ENCODE data around the gene POLN. TPM values are rescaled to one million over a fixed set of nuclear protein-coding genes. Genes with fewer than 3 reads are reported as not detected.
"Not testable (repeated sequence)": the region's sequence is repeated elsewhere in the genome, so short reads cannot be mapped to it uniquely, and the experiment has no call there.

POLN gene
- total RNA-seq, 1 donor from 2014 or later: 2.2 TPM

DNA sequence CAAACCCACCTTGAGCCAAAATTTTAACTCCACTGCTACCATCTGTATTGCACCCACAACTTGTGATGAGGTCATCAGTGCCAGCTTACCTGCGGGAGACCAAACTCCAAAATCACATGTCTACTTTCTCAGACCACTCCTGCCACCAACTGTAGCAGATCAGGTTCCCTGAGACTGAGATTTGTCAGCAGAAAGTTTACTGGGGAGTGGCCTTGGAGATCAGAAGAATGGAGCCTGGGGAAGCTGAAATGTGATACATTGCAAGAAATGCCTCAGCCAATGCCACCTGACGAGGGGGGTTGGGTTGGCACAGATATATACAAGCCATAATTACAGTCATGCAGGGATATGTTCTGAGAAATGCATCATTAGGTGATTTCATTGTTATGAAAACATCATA lies 19.1 kb downstream of the POLN start:
- ATAC-seq (no peak), DNase-seq (ENCODE audit: low spot score) (no peak)

DNA sequence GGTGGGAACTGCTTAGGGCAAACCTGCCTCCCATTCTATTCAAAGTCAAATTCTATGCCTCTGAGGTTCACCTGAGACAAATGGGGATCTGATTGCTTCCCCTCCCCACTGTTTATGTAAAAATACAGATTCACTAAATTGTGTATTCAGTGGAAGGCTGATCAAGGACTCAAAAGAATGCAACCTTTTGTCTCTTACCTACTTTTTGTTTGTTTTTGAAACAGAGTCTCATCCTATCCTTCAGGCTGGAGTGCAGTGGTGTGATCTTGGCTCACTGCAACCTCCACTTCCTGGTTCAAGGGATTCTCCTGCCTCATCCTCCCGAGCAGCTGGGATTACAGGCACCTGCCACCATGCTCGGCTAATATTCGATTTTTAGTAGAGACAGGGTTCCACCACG lies 20.5 kb downstream of the POLN start:
- not testable (repeated sequence) for ATAC-seq; DNase-seq (ENCODE audit: low spot score)

DNA sequence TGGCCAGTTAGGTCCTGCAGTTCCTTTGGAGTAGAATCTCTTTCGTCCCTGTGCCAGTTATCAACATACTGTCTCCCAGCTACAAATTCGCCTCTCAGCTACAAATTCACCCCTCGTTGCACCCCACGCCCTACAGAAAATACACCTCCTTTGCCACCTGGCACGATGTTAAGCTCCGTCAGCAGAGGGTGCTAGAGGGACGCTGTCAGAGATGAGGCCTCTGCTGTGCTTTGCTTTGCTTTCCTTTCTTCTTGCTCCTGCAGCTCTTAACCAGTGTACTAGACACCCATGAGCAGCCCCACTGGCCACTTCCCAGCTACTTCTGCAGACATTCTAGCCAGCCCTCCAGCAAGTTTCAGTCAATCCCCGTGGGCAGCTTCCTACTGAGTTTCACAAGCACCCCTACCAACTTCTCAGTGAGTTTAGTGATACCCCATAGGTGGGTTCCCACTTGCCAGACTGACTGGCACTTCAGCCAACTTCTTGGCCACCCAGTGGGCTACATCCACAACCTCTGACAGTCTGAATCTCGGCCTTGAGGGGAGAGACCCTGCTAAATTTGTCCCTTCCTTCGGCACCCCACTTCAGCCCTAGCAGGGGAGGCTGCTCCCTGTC lies 21.8 kb downstream of the POLN start:
- ATAC-seq (peak; percentile 98), DNase-seq (ENCODE audit: low spot score) (peak; percentile 62)

DNA sequence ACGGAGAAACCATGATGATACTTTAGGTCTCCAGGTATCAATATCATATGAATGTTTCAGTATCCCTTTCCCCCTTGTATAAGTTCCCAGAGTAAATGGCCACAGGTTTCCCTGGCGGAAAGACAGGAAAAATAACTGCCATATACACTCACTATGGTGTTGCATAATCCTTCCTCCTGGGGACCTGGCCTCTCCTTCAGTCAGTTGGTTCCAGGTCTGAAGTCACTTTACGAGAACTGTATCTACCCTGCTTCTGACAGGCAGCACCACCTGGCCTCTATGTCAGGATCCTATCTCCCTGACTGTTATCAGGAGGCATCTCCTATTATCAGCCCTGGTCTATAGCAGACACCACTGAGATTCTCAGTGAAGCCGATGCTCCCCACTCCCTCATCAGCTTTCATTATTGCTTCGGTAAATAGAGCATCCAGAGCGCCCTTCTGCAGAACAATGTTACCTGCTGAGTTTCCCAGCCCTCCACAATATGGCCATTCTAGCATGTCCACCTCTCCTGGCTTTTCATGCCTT lies 22.6 kb downstream of the POLN start:
- ATAC-seq: no peak

DNA sequence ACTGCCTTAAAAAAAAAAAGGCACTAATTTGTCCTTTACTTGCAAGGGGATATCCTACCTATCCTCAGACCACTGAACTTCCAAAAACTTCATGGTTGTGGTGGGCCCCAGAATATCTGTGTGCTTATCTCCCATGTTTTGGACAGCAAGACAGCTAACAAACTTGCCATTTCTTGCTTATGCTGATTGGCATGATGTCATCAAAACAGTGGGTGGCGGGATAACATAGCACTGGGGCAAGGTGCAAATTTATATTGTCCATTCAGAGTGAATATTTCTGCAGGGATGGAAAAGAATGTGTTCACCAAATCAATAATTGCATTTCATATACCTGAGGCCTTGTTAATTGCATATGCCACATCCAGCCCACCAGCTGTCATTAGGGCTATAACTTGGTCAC lies 23.5 kb downstream of the POLN start:
- no peak for DNase-seq (ENCODE audit: low spot score)
- ATAC-seq: no peak

More for the DNA sequence above, 22.6 kb downstream of the POLN start:
- no peak for DNase-seq (ENCODE audit: low spot score)

DNA sequence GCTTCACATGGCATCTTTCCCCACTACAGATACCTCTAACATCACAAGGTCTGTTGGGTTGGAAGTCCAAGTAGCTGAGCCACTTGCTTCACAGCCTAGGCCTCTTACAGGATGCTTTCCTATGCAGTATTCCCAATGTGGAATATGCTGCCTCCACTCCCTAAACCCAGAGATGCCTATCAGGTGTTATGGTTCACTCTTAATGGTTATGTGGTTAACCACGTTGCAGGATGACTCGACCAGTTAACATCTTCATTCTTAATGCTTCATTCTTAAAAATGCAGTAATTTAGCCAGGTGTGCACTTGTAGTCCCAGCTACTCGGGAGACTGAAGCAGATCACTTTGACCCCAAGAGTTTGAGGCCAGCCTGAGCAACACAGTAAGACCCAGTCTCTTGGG lies 24.2 kb downstream of the POLN start:
- ATAC-seq (no peak), DNase-seq (ENCODE audit: low spot score) (no peak)

DNA sequence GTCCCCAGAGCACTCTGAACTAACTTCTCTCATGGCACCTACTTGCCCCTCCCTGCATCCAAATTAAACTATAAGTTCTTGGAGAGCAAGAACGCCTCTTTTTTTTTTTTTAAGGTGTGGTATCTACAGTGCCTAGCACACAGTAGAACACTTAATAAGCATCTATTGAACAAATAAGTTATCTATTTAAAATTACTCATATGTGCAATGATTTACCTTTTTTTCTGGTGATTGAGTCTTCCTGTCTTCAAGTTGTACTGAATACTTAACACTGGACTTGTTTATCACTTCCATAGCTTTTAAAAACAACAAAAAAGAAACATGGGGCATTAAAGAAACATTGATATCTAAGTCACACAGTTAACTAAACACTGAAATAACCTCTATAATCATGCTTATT lies 29.1 kb downstream of the POLN start:
- ATAC-seq (no peak), DNase-seq (ENCODE audit: low spot score) (no peak)

DNA sequence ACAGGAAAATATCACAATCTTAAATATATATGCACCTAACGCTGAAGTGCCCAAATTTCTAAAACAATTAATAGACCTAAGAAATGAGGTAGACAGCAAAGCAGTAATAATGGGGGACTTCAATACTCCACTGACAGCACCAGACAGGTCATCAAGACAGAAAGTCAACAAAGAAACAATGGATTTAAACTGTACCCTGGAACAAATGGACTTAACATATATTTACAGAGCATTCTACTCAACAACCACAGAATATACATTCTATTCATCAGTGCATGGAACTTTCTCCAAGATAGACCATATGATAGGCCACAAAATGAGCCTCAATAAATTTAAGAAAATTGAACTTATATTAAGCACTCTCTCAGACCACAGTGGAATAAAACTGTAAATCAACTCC lies 39.1 kb downstream of the POLN start:
- not testable (repeated sequence) for ATAC-seq; DNase-seq (ENCODE audit: low spot score)

DNA sequence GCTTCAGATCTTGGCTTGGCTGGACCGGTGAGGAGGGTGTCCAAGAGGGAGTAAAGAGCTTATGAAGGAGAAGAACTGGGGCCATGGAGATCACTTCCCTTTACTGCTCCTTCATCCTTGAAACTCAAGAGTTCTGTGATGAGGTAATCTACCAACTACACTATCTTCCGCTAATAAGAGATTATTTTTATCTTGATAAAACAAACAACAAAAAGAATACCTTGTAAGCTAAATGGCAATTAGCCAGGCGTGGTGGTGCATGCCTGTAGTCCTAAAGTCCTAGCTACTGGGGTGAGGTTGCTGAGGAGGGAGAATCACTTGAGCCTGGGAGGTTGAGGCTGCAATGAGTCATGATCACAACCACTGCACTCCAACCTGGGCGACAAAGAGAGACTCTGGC lies 47.4 kb downstream of the POLN start:
- ATAC-seq (no peak), DNase-seq (ENCODE audit: low spot score) (no peak)

DNA sequence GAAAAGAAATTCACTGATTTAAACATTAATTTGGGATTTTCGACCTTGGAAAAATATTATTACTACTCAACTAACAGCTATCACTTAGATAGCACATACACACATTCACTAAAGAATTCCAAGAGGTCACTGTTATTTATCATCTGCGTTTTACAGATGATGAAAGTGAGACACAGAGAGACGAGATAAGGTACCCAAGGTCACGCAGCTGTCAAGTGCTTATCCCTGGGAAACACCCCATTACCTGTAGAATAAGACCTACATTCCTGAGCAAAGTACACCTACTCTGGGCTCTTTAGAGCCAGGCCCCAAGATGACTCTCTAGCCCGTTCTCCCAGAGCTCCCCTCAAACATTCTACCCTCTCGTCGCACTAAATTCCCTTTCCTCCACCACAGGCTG lies 48.6 kb downstream of the POLN start:
- DNase-seq (ENCODE audit: low spot score) (no peak), ATAC-seq (no peak)

DNA sequence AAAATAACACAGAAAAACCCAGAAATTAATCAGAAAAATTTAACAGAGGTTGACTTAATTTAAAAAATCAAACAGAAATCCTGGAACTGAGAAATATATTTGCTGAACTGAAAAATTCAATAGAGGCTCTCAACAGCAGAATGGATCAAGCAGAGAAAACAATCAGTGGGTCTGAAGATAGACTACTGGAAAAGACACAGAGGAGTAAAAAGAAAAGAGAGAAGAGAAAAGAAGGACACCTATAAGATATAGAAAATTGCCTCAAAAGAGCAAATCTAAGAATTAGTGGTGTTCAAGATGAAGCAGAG lies 55.1 kb downstream of the POLN start:
- ATAC-seq (no peak), DNase-seq (ENCODE audit: low spot score) (no peak)

DNA sequence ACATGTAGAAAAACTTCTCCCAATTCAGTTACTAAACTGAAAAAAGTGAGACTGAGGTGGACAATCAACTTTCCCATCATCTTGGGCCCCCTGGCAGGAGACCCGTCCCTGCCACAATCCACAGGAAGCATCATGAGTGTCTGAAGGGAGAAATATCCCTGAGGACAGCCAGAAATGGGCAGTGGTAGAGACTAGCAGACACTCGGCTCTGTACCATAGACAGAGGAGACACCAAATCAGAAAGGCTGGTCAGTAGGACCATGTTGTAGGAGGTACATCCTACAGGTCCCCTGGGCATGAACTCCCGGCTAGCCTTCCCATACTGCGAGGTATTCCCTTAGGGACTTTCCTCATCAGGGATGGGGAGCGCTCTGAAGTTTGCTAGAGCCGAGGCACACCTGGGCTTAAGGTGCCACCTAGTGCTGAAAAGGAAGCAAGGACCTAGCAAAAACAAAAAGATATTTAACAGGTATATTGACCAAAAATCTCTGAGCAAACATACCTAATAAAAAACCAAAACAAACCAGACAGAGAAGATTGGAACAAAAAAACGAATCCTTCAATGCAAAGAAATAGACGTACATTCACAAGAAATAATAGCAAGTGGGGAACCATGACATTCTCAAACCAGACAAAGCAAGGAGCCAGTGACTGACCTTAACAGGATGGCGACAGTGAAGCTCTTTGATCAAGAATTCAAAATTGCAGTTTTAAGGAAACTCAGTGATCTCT lies 55.6 kb downstream of the POLN start:
- ATAC-seq: peak; percentile 97
- DNase-seq (ENCODE audit: low spot score): no peak

DNA sequence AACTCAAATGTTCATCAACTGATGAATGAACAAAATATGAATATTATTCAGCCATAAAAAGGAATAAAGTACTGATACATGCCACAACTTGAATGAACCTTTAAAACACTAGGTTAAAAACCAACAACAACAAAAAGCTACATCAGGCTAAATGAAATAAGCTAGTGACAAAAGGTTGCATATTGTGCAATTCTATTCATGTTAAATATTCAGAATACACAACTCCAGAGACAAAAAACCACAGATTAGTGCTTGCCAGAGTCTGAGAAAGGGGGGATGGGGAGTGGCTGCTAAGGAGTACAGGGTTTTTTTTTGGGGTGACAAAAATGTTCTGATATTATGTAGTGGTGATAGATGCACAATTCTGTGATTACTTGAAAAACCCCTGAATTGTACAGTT lies 58.5 kb downstream of the POLN start:
- DNase-seq (ENCODE audit: low spot score) (no peak), ATAC-seq (no peak)

DNA sequence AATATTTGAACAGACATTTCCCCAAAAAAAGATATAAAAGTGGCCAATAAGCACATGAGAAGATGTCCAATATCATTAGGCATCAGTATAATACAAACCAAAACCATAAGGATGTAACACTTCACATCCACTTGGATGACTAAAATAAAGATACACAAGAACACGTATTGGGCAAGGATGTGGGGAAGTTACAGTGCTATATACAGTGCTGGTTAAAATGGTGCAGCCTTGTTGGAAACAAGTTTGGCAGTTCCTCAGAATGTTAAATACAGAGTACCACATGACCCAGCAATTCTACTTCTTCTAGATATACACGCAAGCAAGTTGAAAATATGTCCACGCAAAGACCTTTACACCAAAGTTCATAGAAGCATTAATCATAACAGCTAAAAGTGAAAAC lies 58.9 kb downstream of the POLN start:
- DNase-seq (ENCODE audit: low spot score): no peak
- ATAC-seq: no peak

DNA sequence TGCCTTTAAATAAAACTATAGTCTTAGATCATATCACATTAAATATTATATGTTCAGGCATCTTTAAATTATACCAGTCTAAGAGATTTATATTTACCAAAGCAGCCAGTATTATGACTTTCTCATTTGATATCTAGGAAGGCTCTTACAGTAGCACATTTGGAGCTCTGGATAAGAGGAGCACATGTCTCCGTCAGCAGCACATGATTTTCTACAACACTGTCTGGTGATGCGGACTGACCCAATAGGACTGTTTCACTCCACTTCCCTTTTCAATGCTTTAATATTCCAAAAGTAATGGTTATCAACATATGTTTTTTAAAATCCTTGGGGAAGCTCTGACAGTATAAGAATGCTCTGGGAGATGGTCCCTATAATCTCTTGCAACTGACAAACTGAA lies 61.5 kb downstream of the POLN start:
- DNase-seq (ENCODE audit: low spot score) (no peak), ATAC-seq (no peak)

DNA sequence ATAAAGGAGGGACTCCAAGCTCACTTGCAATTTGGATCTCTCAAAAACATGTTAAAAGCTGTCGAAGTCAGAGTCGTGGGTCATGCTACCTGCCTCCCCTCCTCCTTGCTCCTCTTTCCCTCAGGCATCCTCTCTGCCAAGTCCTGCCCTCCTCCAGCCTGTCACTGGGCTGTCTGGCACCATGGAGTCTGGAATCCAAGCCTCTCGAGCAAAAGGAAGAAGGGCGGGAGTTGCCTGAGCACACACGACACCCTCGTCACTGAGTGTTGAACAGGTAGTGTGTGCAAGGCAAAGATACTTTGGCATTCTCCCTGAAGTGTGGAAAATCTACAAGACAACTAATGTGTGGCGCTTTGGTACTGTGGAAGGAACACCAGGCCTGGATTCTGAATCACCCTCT lies 62.2 kb downstream of the POLN start:
- ATAC-seq: no peak
- DNase-seq (ENCODE audit: low spot score): no peak

DNA sequence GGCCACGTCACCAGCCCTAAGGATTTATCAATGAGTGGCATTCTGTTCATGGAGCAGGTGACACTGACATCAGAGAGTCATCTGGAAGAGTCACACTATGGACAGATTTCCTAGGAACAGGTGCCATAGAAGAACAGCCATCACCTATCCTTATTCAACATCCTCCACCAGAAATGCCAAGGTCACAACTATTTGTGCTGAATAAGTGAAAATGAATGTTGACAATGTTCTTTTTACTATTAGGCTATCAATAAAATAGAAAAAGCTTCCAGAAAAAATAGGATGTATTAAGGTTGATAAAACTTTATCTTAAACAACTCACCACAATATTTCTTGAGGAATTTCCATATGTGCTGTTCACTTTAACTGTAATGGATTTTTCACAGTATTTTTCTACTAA lies 62.9 kb downstream of the POLN start:
- no peak for DNase-seq (ENCODE audit: low spot score)
- no peak for ATAC-seq

DNA sequence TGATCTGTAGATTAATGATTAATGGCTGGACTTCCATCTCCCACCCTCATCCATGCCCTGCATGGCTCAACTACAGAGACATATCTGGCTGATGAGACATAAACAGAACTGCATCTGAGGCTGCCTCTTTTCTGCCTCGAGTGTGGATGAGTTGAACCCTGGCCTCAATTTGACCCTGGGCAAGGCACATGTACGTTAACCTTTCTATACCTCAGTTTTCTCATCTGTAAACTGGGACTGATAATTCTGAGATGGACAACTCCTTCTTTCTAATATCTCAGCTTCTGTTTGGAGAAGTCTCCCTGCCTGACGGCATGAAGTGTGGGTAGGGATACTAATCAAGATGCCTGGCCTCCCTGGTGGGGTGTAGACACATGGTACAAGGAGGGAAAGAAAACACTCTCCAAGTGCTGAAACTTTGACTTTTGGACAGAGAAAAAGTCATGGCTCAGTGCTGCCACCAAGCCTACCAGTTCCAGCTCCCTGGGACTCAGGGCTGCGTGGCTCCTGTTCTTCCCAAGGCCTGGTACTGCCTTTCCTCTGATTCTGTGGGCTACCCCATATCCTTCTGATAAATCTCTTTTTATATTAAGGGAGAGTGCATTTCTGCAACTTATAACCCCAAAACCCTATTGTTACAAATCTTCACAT lies 64.4 kb downstream of the POLN start:
- ATAC-seq (peak; percentile 44), DNase-seq (ENCODE audit: low spot score) (no peak)

DNA sequence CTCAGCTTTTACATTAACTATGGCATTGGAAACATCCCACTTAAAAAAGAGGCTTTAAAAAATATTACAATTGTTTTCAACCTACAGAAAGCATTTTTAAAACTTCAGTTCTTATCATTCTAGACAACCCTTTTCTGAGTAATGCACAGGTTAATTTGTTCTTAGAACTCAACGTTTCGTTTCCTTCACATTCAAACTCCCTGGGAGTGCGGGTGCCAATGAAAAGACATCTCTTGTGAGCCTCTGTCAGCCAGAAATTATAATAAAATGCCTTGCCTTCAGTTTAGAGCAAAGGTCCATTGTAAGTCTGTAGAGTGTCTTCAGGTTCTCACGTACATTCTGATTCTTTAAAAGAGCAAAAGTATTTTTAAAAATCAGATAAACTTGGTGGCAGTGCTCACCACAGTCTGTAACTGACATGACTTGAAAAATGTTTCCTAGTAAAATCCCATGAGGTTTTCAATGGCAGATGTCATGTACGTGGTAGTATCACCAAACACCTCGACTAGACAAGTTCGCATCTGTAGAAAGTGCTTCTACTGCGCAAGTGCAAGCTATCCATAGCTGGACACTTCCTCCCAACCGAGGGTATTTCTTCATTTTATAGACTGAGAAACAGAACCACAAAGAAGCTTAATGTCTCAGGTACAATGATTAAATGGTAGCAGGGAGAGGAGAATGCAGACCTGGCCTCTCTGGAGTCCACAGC lies 65.8 kb downstream of the POLN start:
- no peak for DNase-seq (ENCODE audit: low spot score)
- no peak for ATAC-seq

DNA sequence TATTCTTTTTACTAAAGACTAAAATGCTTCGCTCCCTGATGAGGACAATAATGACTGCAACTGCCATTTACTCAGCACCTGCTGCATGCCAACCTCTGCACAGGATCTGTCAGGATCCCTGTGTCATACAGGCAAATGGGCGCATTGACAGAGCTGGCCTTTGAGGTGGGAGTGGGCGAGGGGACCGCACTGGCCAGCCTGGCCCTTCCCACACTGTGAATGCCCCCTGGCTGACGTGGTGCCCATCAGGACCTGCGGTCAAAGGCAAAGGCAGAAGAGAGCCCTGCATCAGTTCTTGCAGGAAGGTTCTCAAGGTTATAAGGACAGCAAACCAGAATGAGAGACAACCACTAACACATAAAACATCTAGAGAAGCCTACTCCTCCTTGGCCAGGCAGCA lies 67.9 kb downstream of the POLN start:
- DNase-seq (ENCODE audit: low spot score): no peak
- ATAC-seq: no peak

DNA sequence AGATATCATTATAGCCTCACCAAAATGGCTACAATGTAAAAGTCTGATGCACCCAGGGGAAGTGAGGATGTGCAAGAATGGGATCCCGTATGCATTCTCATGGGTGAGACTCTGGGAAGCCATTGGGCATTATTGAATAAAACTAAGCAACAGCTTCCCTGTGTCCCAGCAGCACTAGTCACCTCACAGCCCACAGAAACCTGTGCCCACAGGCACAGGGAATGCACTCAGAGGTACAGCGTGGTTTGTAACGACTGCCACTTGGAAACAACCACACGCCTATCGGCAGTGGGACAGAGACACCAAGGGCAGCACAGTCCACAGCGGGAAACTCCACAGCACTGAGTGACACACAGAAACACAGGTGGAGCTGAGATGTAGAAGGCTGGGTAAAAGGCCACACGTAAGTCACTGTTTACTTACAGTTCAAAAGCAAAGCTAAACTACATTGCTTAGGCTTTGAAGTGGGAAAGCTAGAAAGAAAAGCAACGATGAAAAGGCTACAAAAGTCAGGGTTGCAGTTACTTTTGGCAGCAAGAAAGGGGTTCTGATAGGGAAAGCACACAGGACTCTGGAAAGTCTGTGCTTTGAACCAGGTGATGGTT lies 69.2 kb downstream of the POLN start:
- ATAC-seq: no peak
- no peak for DNase-seq (ENCODE audit: low spot score)
